NOMO-1 (cell line): ENCODE measurements around the gene KCNF1.
A peak's percentile ranks its signal among the peaks of the same experiment; 100 is the strongest.

Source experiments
- DNase-seq, 2 experiments: peaks; one replicate each; lab custom pipeline; 2025; ENCODE audit not compliant: unreplicated experiment in 2 of 2; lab: John Stamatoyannopoulos, UW

The KCNF1 gene

GRCh38 chr2:10961490-10961875 is 49.7 kb downstream of the KCNF1 start:
- no peak for DNase-seq

GRCh38 chr2:10962004-10962403 is 50.3 kb downstream of the KCNF1 start:
- no peak for DNase-seq

GRCh38 chr2:10963155-10963554 is 51.4 kb downstream of the KCNF1 start:
- DNase-seq = peak in 1 of 2 experiments; percentile 15
